HCT116 (cell line): ENCODE data around the gene ZNF804A.
"Not testable (repeated sequence)": the region's sequence is repeated elsewhere in the genome, so short reads cannot be mapped to it uniquely, and the experiment has no call there.

Experiments used
- ATF3 ChIP-seq: IDR thresholded peaks from 2 replicates; pipeline ENCODE4 v1.6.1; 2012
- CEBPB ChIP-seq: IDR thresholded peaks from 2 replicates; pipeline ENCODE4 v1.6.1; 2012; ENCODE audit warnings: low read depth
- CTCF ChIP-seq, 3 experiments: fragments of 200-600 bp in 1 of 3; sonication (generic) in 1 of 3; IDR thresholded peaks in 2 of 3; conservative IDR thresholded peaks in 1 of 3; 2 replicates each; pipeline ENCODE4 v1.5.1; 2012 to 2017; ENCODE audit warnings: low read depth in 2 of 3, low read length in 2 of 3, antibody characterized with exemption in 1 of 3, borderline replicate concordance in 1 of 3, control low read depth in 1 of 3, mild to moderate bottlenecking in 1 of 3, mixed read lengths in 1 of 3, mixed run types in 1 of 3, moderate library complexity in 1 of 3; ENCODE audit not compliant: insufficient read depth in 1 of 3
- EGR1 ChIP-seq: IDR thresholded peaks from 2 replicates; pipeline ENCODE4 v1.6.1; 2012; ENCODE audit warnings: low read depth
- EZH2 ChIP-seq: fragments of 200-600 bp; sonication (generic); IDR thresholded peaks from 2 replicates; pipeline ENCODE4 v1.6.1; 2017; ENCODE audit warnings: antibody characterized with exemption, mixed run types
- FOSL1 ChIP-seq: IDR thresholded peaks from 2 replicates; pipeline ENCODE4 v1.6.1; 2012; ENCODE audit warnings: low read depth
- MAX ChIP-seq: IDR thresholded peaks from 2 replicates; pipeline ENCODE4 v1.6.1; 2012
- POLR2A ChIP-seq: IDR thresholded peaks from 2 replicates; pipeline ENCODE4 v1.7.0; 2011; ENCODE audit warnings: borderline replicate concordance; ENCODE audit not compliant: insufficient read depth, insufficient read length; ENCODE audit errors: extremely low read depth
- POLR2AphosphoS5 ChIP-seq: IDR thresholded peaks from 2 replicates; pipeline ENCODE4 v1.6.1; 2011; ENCODE audit warnings: mild to moderate bottlenecking, low read depth, low read length, moderate library complexity
- YY1 ChIP-seq: IDR thresholded peaks from 2 replicates; pipeline ENCODE4 v1.6.1; 2011; ENCODE audit warnings: low read length, low read depth, moderate library complexity, mild to moderate bottlenecking; ENCODE audit not compliant: insufficient replicate concordance; ENCODE audit errors: extremely low read depth
- ZFX ChIP-seq: fragments of 450-650 bp; IDR thresholded peaks from 2 replicates; pipeline ENCODE4 v1.6.1; 2017
- ZNF274 ChIP-seq: fragments of 200-500 bp; sonication (Bioruptor generic); IDR thresholded peaks from 2 replicates; pipeline ENCODE4 v1.6.1; 2014; ENCODE audit warnings: mild to moderate bottlenecking, low read depth, low read length, inconsistent platforms

GRCh38 chr2:184759557-184760255 is 161.4 kb downstream of the ZNF804A start:
- TF ChIP-seq EZH2; CTCF (IDR thresholded peaks at IDR 0.05 in 2 of 3, conservative IDR thresholded peaks at IDR 0.05 in 1 of 3; ENCODE audit: borderline replicate concordance in 1 of 3, insufficient read depth in 1 of 3, low read depth in 2 of 3, low read length in 2 of 3); EGR1; ZNF274; POLR2AphosphoS5; YY1; CEBPB; MAX; ATF3; ZFX; POLR2A; FOSL1: not testable (repeated sequence)
